KOPT-K1 (cell line): ENCODE data around the gene ANXA4.
"Not testable (repeated sequence)": the region's sequence is repeated elsewhere in the genome, so short reads cannot be mapped to it uniquely, and the experiment has no call there.

ENCODE experiments used
- H3K27ac ChIP-seq: fragments of 200-600 bp; sonication (generic); 2 replicates; pipeline ENCODE4 v1.5.1; 2016; ENCODE audit warnings: antibody characterized with exemption, mild to moderate bottlenecking, low read depth, low read length; ENCODE audit not compliant: poor library complexity, severe bottlenecking
- H3K36me3 ChIP-seq: fragments of 200-600 bp; sonication (generic); 2 replicates; pipeline ENCODE4 v1.5.1; 2017; ENCODE audit warnings: antibody characterized with exemption, mild to moderate bottlenecking, low read length, moderate library complexity; ENCODE audit not compliant: insufficient read depth
- H3K9me3 ChIP-seq: fragments of 200-600 bp; sonication (generic); 2 replicates; pipeline ENCODE4 v1.5.1; 2017; ENCODE audit warnings: antibody characterized with exemption, low read length, mild to moderate bottlenecking; ENCODE audit not compliant: insufficient read depth, poor library complexity, severe bottlenecking

The ANXA4 gene

GRCh38 chr2:69733342-69734034 lies 8.4 kb upstream of the ANXA4 start:
- Histone ChIP-seq H3K27ac (no peak overlapping the region), H3K36me3 (no peaks in the 10 kb centered on the region), H3K9me3 (no peaks in the 10 kb centered on the region)

DNA sequence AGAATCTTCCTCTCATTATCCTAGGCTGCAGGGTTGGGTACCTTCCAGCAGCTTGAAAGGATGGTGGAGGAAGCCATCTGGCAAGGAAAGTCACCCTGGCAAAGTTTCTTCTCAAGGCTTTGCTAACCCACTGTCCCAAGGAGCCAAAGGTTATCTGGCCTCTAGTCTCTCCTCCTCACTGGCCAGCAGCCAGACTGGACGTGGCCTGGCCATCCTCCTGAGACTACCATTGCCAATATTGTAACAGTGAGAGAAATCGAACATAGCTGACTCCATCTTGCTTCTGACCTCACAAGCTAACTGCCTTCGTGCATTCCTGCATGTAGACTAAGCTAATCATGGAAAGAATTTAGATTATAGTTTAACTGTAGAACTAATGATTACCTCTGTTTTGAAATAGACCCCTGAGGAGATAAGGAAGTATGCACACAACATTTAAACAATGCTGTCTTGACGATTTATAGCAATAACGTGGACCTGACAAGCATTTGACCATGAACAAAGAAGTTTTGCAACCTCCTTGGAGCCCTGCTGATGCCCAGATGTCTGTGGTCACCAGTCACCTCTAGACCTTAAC lies 7.8 kb upstream of the ANXA4 start:
- Histone ChIP-seq H3K9me3 (no peaks in the 10 kb centered on the region), H3K27ac (no peak overlapping the region), H3K36me3 (no peaks in the 10 kb centered on the region)

- Histone ChIP-seq H3K27ac (no peak overlapping the region), H3K9me3 (no peaks in the 10 kb centered on the region), H3K36me3 (no peaks in the 10 kb centered on the region)
These were observed 6.9 kb upstream of the ANXA4 start for GRCh38 chr2:69734854-69735544.

DNA sequence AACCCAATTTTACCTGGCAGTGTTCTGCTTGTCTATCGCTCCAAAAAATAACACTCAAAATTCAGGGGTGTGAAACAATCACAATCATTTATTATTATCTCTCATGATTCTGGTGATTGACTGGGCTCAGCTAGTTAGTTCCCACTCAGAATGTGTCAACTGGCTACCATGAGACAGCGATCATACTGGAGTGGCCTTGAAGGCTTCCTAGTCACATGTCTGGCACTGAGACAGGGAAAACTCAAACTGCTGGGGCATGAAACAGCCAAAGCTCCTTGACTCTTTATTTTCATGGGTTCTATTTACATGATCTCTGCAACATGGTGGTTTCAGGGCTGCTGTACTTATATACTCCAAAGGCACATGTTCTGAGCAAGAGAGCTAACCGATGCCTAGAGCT lies 6.2 kb upstream of the ANXA4 start:
- no peaks in the 10 kb centered on the region for H3K9me3 ChIP-seq
- H3K36me3 ChIP-seq = no peaks in the 10 kb centered on the region
- no peak overlapping the region for H3K27ac ChIP-seq

GRCh38 chr2:69738149-69738548 lies 3.8 kb upstream of the ANXA4 start:
- not testable (repeated sequence) for H3K27ac ChIP-seq, H3K36me3 ChIP-seq, H3K9me3 ChIP-seq

DNA sequence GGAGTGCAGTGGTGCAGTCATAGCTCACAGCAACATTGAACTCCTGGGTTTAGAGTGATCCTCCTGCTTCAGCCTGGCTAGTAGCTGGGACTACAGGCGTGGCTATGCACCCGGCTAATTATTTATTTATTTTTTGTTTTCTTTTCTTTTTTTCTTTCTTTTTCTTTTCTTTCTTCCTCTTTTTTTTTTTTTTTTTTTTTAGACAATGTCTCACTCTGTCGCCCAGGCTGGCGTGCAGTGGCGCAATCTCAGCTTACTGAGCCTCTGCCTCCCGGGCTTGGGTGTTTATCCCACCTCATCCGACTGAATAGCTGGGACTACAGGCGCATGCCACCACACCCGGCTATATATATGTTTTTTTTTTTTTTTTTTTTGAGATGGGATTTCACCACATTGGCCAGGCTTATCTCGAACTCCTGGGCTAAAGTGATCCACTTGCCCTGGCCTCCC lies 1.4 kb upstream of the ANXA4 start:
- H3K36me3 ChIP-seq = no peaks in the 10 kb centered on the region
- no peak overlapping the region for H3K27ac ChIP-seq
- H3K9me3 ChIP-seq = no peaks in the 10 kb centered on the region

- H3K36me3 ChIP-seq = no peaks in the 10 kb centered on the region
- no peaks in the 10 kb centered on the region for H3K9me3 ChIP-seq
- peak overlapping the region; percentile 52 for H3K27ac ChIP-seq
These were observed 732 bp upstream of the ANXA4 start for GRCh38 chr2:69741229-69741574.

- Histone ChIP-seq H3K36me3 (no peaks in the 10 kb centered on the region), H3K27ac (peak overlapping the region; percentile 52), H3K9me3 (no peaks in the 10 kb centered on the region)
These were observed 503 bp downstream of the ANXA4 start for GRCh38 chr2:69742322-69742952.

DNA sequence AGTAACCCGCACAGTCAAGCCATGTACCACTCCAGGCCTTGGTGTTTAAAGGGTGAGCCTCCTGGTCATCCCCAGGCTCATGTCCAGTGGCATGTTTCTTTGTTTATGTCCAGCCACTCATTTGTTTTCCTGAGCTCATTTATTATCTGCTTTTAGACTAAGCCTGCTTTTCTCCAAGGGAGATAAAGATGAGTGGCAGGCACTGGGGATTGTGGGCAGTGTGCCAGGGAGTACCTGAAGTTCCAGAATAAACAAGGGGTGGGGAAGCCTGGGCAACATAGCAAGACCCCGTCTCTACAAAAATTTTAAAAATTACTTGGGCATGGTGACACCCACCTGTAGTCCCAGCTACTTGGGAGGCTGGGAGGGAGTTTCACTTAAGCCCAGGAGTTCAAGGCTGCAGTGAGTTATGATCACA lies 1.9 kb downstream of the ANXA4 start:
- H3K27ac ChIP-seq = no peak overlapping the region

GRCh38 chr2:69744456-69744855 lies 2.5 kb downstream of the ANXA4 start:
- Histone ChIP-seq H3K27ac (no peak overlapping the region), H3K9me3 (no peaks in the 10 kb centered on the region), H3K36me3 (no peaks in the 10 kb centered on the region)

More for the DNA sequence above, 1.9 kb downstream of the ANXA4 start:
- Histone ChIP-seq H3K9me3 (no peaks in the 10 kb centered on the region), H3K36me3 (no peaks in the 10 kb centered on the region)

DNA sequence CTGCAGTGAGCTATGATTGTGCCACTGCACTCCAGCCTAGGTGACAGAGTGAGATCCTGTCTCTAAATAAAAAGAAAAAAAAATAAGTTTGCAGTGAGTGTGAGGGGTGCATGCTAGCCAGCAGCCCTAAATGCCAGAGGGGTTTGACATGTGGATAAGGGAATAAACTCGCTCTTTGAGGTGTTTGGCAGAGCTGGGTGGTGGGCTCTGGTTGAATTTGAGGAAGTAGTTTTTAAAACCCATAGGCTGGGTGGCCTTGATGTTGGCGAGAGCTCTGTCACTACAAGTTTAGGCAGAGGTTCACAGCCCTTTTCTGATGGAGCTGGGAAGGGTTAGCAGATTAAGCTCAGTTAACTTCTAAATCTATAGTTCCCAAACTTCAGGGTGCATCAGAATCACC lies 3.1 kb downstream of the ANXA4 start:
- H3K27ac ChIP-seq = no peak overlapping the region
- no peaks in the 10 kb centered on the region for H3K36me3 ChIP-seq
- no peaks in the 10 kb centered on the region for H3K9me3 ChIP-seq

DNA sequence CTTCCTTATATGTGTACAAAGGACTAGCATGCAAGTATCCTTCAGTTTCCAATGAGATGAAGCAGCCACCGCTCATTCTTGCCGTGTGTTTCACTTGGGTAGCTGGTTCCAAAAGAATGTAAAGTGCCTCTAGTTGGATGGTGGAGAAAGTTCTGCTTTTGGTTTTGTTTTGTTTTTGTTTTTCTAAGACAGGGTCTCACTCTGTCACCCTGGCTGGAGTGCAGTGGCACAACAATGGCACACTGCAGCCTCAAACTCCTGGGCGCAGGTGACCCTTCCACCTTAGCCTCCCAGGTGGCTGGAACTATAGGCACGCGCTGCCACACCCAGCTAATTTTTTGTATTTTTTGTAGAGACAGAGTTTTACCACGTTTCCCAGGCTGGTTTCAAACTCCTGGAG lies 8.3 kb downstream of the ANXA4 start:
- Histone ChIP-seq H3K36me3 (no peaks in the 10 kb centered on the region), H3K9me3 (no peaks in the 10 kb centered on the region), H3K27ac (no peak overlapping the region)

- no peaks in the 10 kb centered on the region for H3K9me3 ChIP-seq
- no peak overlapping the region for H3K27ac ChIP-seq
- no peaks in the 10 kb centered on the region for H3K36me3 ChIP-seq
These were observed 11.9 kb downstream of the ANXA4 start for GRCh38 chr2:69753659-69754363.

- Histone ChIP-seq H3K36me3 (no peaks in the 10 kb centered on the region), H3K27ac (no peak overlapping the region), H3K9me3 (no peaks in the 10 kb centered on the region)
These were observed 12.7 kb downstream of the ANXA4 start for GRCh38 chr2:69754633-69755032.
